ENCODE data around the gene CCL5. TPM values are rescaled to one million over a fixed set of nuclear protein-coding genes. Genes with fewer than 3 reads are reported as not detected.

Gene CCL5
- total and polyA plus RNA-seq, 2 donors (not counting 3 experiments of a cell fraction or from before 2014, with no cell fraction given), result not detected

DNA sequence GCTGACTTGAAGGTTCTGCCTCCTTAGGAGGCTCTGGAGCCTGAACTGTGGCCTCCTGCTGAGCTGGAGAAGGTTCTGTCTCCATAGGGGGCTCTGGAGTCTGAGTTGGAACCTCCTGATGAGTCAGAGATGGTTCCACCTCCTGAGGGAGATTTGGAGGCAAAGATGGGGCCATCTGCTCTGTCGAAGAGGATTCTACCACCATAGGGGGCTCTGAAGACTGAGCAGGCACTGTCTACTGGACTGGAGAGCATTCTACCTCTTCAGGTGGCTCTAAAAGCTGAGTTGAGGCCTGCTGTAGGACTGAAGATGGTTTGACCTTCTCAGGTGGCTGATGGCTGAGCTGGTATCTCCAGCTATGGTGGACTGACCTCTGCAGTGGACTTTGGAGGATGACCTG is 34.2 kb upstream of the CCL5 start:
- intact Hi-C loops (cut with micrococcal nuclease), result no loop called here

More for the DNA sequence above, 34.2 kb upstream of the CCL5 start:
- no peak overlapping the region for H2AFZ ChIP-seq (ENCODE audit: low read depth, low read length)
- H3K4me1 ChIP-seq (ENCODE audit: control insufficient read depth, extremely low read depth, insufficient read depth, low read length), result peaks cover 4% of the 10 kb centered on the region
- no peaks in the 10 kb centered on the region for H4K20me1 ChIP-seq (replicated peaks; ENCODE audit: control insufficient read depth, extremely low read depth, insufficient read depth, low read length)
- H3K27ac ChIP-seq (ENCODE audit: insufficient read depth, low read depth, low read length), result no peak overlapping the region
- H3K27me3 ChIP-seq (ENCODE audit: control insufficient read depth in 2 of 2, insufficient read depth in 2 of 2, low read length in 2 of 2), result no peaks in the 10 kb centered on the region
- H3K9me3 ChIP-seq (replicated peaks; ENCODE audit: control insufficient read depth, insufficient read depth, low read length), result no peaks in the 10 kb centered on the region
- no peak for TF ChIP-seq FOS (IDR thresholded peaks at IDR 0.05; ENCODE audit: borderline replicate concordance, insufficient read depth, low read length)
- TF ChIP-seq EZH2 (IDR thresholded peaks at IDR 0.05; ENCODE audit: borderline replicate concordance, low read depth, low read length, severe bottlenecking), result no peak
- no peak for TF ChIP-seq MYC (IDR thresholded peaks at IDR 0.05; ENCODE audit: low read depth, low read length)
- TF ChIP-seq GATA2 (IDR thresholded peaks at IDR 0.05; ENCODE audit: insufficient read depth, insufficient read length, low read depth, low read length), result no peak
- TF ChIP-seq, protein P1, sequence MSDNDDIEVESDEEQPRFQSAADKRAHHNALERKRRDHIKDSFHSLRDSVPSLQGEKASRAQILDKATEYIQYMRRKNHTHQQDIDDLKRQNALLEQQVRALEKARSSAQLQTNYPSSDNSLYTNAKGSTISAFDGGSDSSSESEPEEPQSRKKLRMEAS (IDR thresholded peaks at IDR 0.05; ENCODE audit: insufficient read depth, insufficient read length), result no peak
- TF ChIP-seq POLR2A (IDR thresholded peaks at IDR 0.05; ENCODE audit: low read depth, low read length), result no peak
- TF ChIP-seq, protein P2, sequence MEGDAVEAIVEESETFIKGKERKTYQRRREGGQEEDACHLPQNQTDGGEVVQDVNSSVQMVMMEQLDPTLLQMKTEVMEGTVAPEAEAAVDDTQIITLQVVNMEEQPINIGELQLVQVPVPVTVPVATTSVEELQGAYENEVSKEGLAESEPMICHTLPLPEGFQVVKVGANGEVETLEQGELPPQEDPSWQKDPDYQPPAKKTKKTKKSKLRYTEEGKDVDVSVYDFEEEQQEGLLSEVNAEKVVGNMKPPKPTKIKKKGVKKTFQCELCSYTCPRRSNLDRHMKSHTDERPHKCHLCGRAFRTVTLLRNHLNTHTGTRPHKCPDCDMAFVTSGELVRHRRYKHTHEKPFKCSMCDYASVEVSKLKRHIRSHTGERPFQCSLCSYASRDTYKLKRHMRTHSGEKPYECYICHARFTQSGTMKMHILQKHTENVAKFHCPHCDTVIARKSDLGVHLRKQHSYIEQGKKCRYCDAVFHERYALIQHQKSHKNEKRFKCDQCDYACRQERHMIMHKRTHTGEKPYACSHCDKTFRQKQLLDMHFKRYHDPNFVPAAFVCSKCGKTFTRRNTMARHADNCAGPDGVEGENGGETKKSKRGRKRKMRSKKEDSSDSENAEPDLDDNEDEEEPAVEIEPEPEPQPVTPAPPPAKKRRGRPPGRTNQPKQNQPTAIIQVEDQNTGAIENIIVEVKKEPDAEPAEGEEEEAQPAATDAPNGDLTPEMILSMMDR (IDR thresholded peaks at IDR 0.05; ENCODE audit: extremely low read depth in 1 of 2, insufficient read depth in 1 of 2, low read depth in 1 of 2, low read length in 2 of 2), result no peak
- no peak for TF ChIP-seq JUN (IDR thresholded peaks at IDR 0.05; ENCODE audit: borderline replicate concordance, insufficient read depth, insufficient read length, low read depth)
- no peak for TF ChIP-seq POLR2AphosphoS5 (IDR thresholded peaks at IDR 0.05; ENCODE audit: insufficient read depth, low read depth, low read length)
- H3K4me2 ChIP-seq (ENCODE audit: insufficient read depth, low read length), result no peak overlapping the region
- H3K9me1 ChIP-seq (replicated peaks; ENCODE audit: control insufficient read depth, extremely low read depth, insufficient read depth, low read length), result no peaks in the 10 kb centered on the region
- ChIA-PET CTCF (interaction anchor here (0.9 to 1.2 kb wide), 2 partner anchors 10 to 147 kb away, joined by 3 read pairs; no protein-coding TSS in a partner anchor), POLR2A (no interaction called here)
- no peak overlapping the region for H3K4me3 ChIP-seq (replicated peaks in 1 of 3; ENCODE audit: insufficient read depth in 1 of 3, low read depth in 1 of 3, low read length in 3 of 3)
- FAIRE-seq, result no peak
- DNase-seq (ENCODE audit: low read depth, low spot score), result no peak
- no TSS peak for BruUV-seq (replicated peaks)
- H3K36me3 ChIP-seq (ENCODE audit: control insufficient read depth in 2 of 2, extremely low read depth in 1 of 2, insufficient read depth in 2 of 2, low read length in 2 of 2), result no peaks in the 10 kb centered on the region
- no peak overlapping the region for H3K9ac ChIP-seq (replicated peaks; ENCODE audit: extremely low read depth, insufficient read depth, low read length)
- dilution Hi-C loops (cut with MboI; ENCODE audit: extremely low pct_ligation_motif_present, low sequenced_read_pairs), result no loop called here
- H3K79me2 ChIP-seq (ENCODE audit: control insufficient read depth, insufficient read depth, low read length), result no peaks in the 10 kb centered on the region

Data from endothelial cell of umbilical vein (primary cell).